H9 (cell line): ENCODE results near the gene HEG1. TPM values are rescaled to one million over a fixed set of nuclear protein-coding genes. Genes with fewer than 3 reads are reported as not detected.

Source experiments
- DNase-seq: peaks from one replicate; pipeline ENCODE4 v3.0.0-alpha.2; 2017
- H2AFZ ChIP-seq: one replicate; pipeline ENCODE4 v1.6.1; 2013; ENCODE audit warnings: mild to moderate bottlenecking, low read length, control low read depth, moderate library complexity
- H2AK5ac ChIP-seq: 2 replicates; pipeline ENCODE4 v1.6.1; 2013; ENCODE audit warnings: low read length, control low read depth, mixed read lengths; ENCODE audit not compliant: insufficient read length
- H2BK120ac ChIP-seq: one replicate; pipeline ENCODE4 v1.6.1; 2013; ENCODE audit warnings: low read depth, mild to moderate bottlenecking, low read length, control low read depth, inconsistent platforms; ENCODE audit not compliant: poor library complexity, severe bottlenecking
- H2BK12ac ChIP-seq: 2 replicates; pipeline ENCODE4 v1.6.1; 2013; ENCODE audit warnings: low read length, control low read depth, mixed read lengths, low read depth; ENCODE audit not compliant: insufficient read length
- H2BK15ac ChIP-seq: 2 replicates; pipeline ENCODE4 v1.6.1; 2013; ENCODE audit warnings: low read depth, low read length, control low read depth
- H2BK20ac ChIP-seq: one replicate; pipeline ENCODE4 v1.6.1; 2013; ENCODE audit warnings: low read depth, mild to moderate bottlenecking, low read length, control low read depth, inconsistent platforms; ENCODE audit not compliant: poor library complexity, severe bottlenecking
- H2BK5ac ChIP-seq: 2 replicates; pipeline ENCODE4 v1.6.1; 2013; ENCODE audit warnings: low read length, control low read depth, mixed read lengths; ENCODE audit not compliant: insufficient read length
- H3K14ac ChIP-seq: 2 replicates; pipeline ENCODE4 v1.6.1; 2013; ENCODE audit warnings: low read length, control low read depth; ENCODE audit not compliant: insufficient read depth
- H3K18ac ChIP-seq: 2 replicates; pipeline ENCODE4 v1.6.1; 2013; ENCODE audit warnings: low read depth, mild to moderate bottlenecking, mixed read lengths, low read length, control low read depth; ENCODE audit not compliant: insufficient read length
- H3K23ac ChIP-seq: 2 replicates; pipeline ENCODE4 v1.6.1; 2013; ENCODE audit warnings: low read length, control low read depth, mixed read lengths, low read depth; ENCODE audit not compliant: insufficient read length
- H3K23me2 ChIP-seq: 2 replicates; pipeline ENCODE4 v1.6.1; 2013; ENCODE audit warnings: low read depth, mild to moderate bottlenecking, mixed read lengths, low read length, control low read depth; ENCODE audit not compliant: insufficient read length, poor library complexity, severe bottlenecking
- H3K27ac ChIP-seq: 2 replicates; pipeline ENCODE4 v1.5.1; 2013; ENCODE audit warnings: low read length, control low read depth, mixed read lengths, low read depth; ENCODE audit not compliant: insufficient read length
- H3K27me3 ChIP-seq: 2 replicates; pipeline ENCODE4 v1.6.1; 2013; ENCODE audit warnings: low read length, control low read depth, inconsistent platforms; ENCODE audit not compliant: insufficient read depth
- H3K4ac ChIP-seq: 2 replicates; pipeline ENCODE4 v1.6.1; 2013; ENCODE audit warnings: low read depth, mild to moderate bottlenecking, control low read depth, inconsistent platforms, low read length, moderate library complexity
- H3K4me1 ChIP-seq: 2 replicates; pipeline ENCODE4 v1.6.1; 2013; ENCODE audit warnings: low read length, control low read depth, inconsistent platforms; ENCODE audit not compliant: insufficient read depth
- H3K4me2 ChIP-seq: 2 replicates; pipeline ENCODE4 v1.6.1; 2013; ENCODE audit warnings: low read length, control low read depth, mixed read lengths; ENCODE audit not compliant: insufficient read length, insufficient read depth
- H3K56ac ChIP-seq: 2 replicates; pipeline ENCODE4 v1.6.1; 2013; ENCODE audit warnings: low read depth, mild to moderate bottlenecking, mixed read lengths, low read length, control low read depth; ENCODE audit not compliant: insufficient read length
- H3K79me1 ChIP-seq: 2 replicates; pipeline ENCODE4 v1.6.1; 2013; ENCODE audit warnings: low read depth, mild to moderate bottlenecking, moderate library complexity, low read length, control low read depth, inconsistent platforms; ENCODE audit not compliant: insufficient read depth, poor library complexity, severe bottlenecking
- H3K79me2 ChIP-seq: 2 replicates; pipeline ENCODE4 v1.6.1; 2013; ENCODE audit warnings: low read length, control low read depth, inconsistent platforms; ENCODE audit not compliant: insufficient read depth
- H3K9ac ChIP-seq: 2 replicates; pipeline ENCODE4 v1.6.1; 2013; ENCODE audit warnings: low read length, control low read depth, mixed read lengths; ENCODE audit not compliant: insufficient read length; ENCODE audit errors: extremely low read depth
- H3K9me3 ChIP-seq: one replicate; pipeline ENCODE4 v1.6.1; 2013; ENCODE audit warnings: low read depth, low read length, inconsistent platforms; ENCODE audit not compliant: control insufficient read depth
- H3T11ph ChIP-seq: one replicate; pipeline ENCODE4 v1.6.1; 2013; ENCODE audit warnings: mild to moderate bottlenecking, low read length, control low read depth, inconsistent platforms
- H4K20me1 ChIP-seq: one replicate; pipeline ENCODE4 v1.6.1; 2013; ENCODE audit not compliant: control insufficient read depth, insufficient read length, insufficient read depth
- H4K5ac ChIP-seq: 2 replicates; pipeline ENCODE4 v1.6.1; 2013; ENCODE audit warnings: low read depth, mild to moderate bottlenecking, mixed read lengths, low read length, control low read depth; ENCODE audit not compliant: insufficient read length
- H4K8ac ChIP-seq: replicated peaks from 2 replicates; pipeline ENCODE4 v1.6.1; 2013; ENCODE audit warnings: low read length, control low read depth, mixed read lengths, low read depth; ENCODE audit not compliant: insufficient read length
- H4K91ac ChIP-seq: 2 replicates; pipeline ENCODE4 v1.6.1; 2013; ENCODE audit warnings: low read depth, mild to moderate bottlenecking, moderate library complexity, mixed read lengths, low read length, control low read depth; ENCODE audit not compliant: insufficient read length
- H3K27ac Mint-ChIP-seq, 3 experiments: 2 replicates in 2 of 3; 3 replicates in 1 of 3; pipeline ENCODE4 v1.8.0; 2020 to 2021; ENCODE audit warnings: mixed read lengths in 3 of 3, mild to moderate bottlenecking in 1 of 3, moderate library complexity in 1 of 3
- H3K27me3 Mint-ChIP-seq: 2 replicates; pipeline ENCODE4 v1.8.0; 2021; ENCODE audit warnings: low read depth, mild to moderate bottlenecking, moderate library complexity, mixed read lengths
- H3K36me3 Mint-ChIP-seq, 3 experiments: 2 replicates in 2 of 3; 3 replicates in 1 of 3; pipeline ENCODE4 v1.8.0; 2020 to 2021; ENCODE audit warnings: low read depth in 3 of 3, mixed read lengths in 3 of 3; ENCODE audit not compliant: insufficient read depth in 1 of 3
- H3K4me1 Mint-ChIP-seq, 2 experiments: 2 replicates each; pipeline ENCODE4 v1.8.0; 2020; ENCODE audit warnings: mixed read lengths in 2 of 2
- H3K4me3 Mint-ChIP-seq, 2 experiments: 2 replicates in 1 of 2; 3 replicates in 1 of 2; pipeline ENCODE4 v1.8.0; 2020 to 2021; ENCODE audit warnings: mild to moderate bottlenecking in 2 of 2, mixed read lengths in 2 of 2, moderate library complexity in 1 of 2
- H3K9me3 Mint-ChIP-seq, 2 experiments: 2 replicates in 1 of 2; 3 replicates in 1 of 2; pipeline ENCODE4 v1.8.0; 2020; ENCODE audit warnings: mild to moderate bottlenecking in 2 of 2, mixed read lengths in 2 of 2, moderate library complexity in 1 of 2
- CTCF ChIP-seq: fragments of 200-600 bp; sonication (generic); conservative IDR thresholded peaks from 3 replicates; pipeline ENCODE4 v1.8.0; 2021; ENCODE audit warnings: antibody characterized with exemption, mild to moderate bottlenecking
- WGBS: extraction: QIAGEN DNeasy Blood & Tissue Kit; methylation state at CpG from one replicate; pipeline ENCODE4 v1.1.7; 2013; ENCODE audit warnings: missing lambda C conversion rate, low lambda C conversion rate, mixed read lengths; ENCODE audit not compliant: insufficient read length; ENCODE audit errors: extremely low coverage; 5-methylcytosine and 5-hydroxymethylcytosine counted together
- total RNA-seq: library from RNA; stranded (reverse); gene quantifications from 2 replicates; pipeline ENCODE4 v1.2.1, GENCODE V29; 2021

HEG1 gene
- total RNA-seq, 1 experiment from 2014 or later: 10.3 TPM

GRCh38 chr3:125028657-125029056 lies 27.1 kb downstream of the HEG1 start:
- no peak overlapping the region for H4K8ac ChIP-seq
- no peak overlapping the region for H3K27ac ChIP-seq
- H3K4me1 ChIP-seq: no peaks in the 10 kb centered on the region
- Mint-ChIP-seq H3K9me3 (no peaks in the 10 kb centered on the region; a peak in 2 of 5 replicates), H3K36me3 (peaks cover 16 to 30% (median 18%) of the 10 kb centered on the region in 3 experiments), H3K4me3 (no peak overlapping the region), H3K27ac (no peak overlapping the region), H3K27me3 (no peaks in the 10 kb centered on the region), H3K4me1 (peaks cover 7 to 10% of the 10 kb centered on the region in 2 experiments; a peak in 3 of 4 replicates)
- no peak overlapping the region for H2BK12ac ChIP-seq
- no peaks in the 10 kb centered on the region for H3K27me3 ChIP-seq
- no peak overlapping the region for H2BK20ac ChIP-seq
- H2AFZ ChIP-seq: no peak overlapping the region
- H3K14ac ChIP-seq: no peak overlapping the region
- no peak for DNase-seq
- H4K91ac ChIP-seq: no peak overlapping the region
- H3K4ac ChIP-seq: no peak overlapping the region
- H3K4me2 ChIP-seq: no peak overlapping the region
- no peak overlapping the region for H4K5ac ChIP-seq
- TF ChIP-seq CTCF: no peak
- no peaks in the 10 kb centered on the region for H3K79me1 ChIP-seq
- H4K20me1 ChIP-seq: no peaks in the 10 kb centered on the region
- no peak overlapping the region for H2BK15ac ChIP-seq
- H3K56ac ChIP-seq: no peak overlapping the region
- H3T11ph ChIP-seq: no peak overlapping the region
- no peak overlapping the region for H2BK120ac ChIP-seq
- no peaks in the 10 kb centered on the region for H3K9me3 ChIP-seq
- no peak overlapping the region for H2BK5ac ChIP-seq
- H3K9ac ChIP-seq: no peak overlapping the region
- no peaks in the 10 kb centered on the region for H3K79me2 ChIP-seq
- H3K18ac ChIP-seq: no peak overlapping the region
- WGBS: no CpG with 5 or more reads among the region's 4 CpGs
- H3K23ac ChIP-seq: no peak overlapping the region
- no peak overlapping the region for H2AK5ac ChIP-seq
- no peaks in the 10 kb centered on the region for H3K23me2 ChIP-seq
